Stimulated activated CD8-positive, alpha-beta memory T cell treated with anti-CD3 and anti-CD28 coated beads, Interleukin-7, amount 100 ng/mL, for 48 hours (primary cell): ENCODE data around the gene VKORC1.

Source experiments
- DNase-seq, 2 donors: peaks; one replicate each; pipeline ENCODE4 v3.0.0-alpha.2; 2020; ENCODE audit warnings: low read depth in 1 of 2; ENCODE audit errors: extremely low read depth in 1 of 2

VKORC1 gene

GRCh38 chr16:31067342-31067741, 27.3 kb downstream of the VKORC1 start:
- no peak for DNase-seq

GRCh38 chr16:31064882-31065461, 29.6 kb downstream of the VKORC1 start:
- DNase-seq = no peak

- no peak for DNase-seq
These were observed 30.6 kb downstream of the VKORC1 start for GRCh38 chr16:31063843-31064611.

- no peak for DNase-seq
These were observed 31.1 kb downstream of the VKORC1 start for GRCh38 chr16:31063495-31063842.

GRCh38 chr16:31061813-31062440, 32.7 kb downstream of the VKORC1 start:
- DNase-seq = no peak

- DNase-seq = no peak
These were observed 33.3 kb downstream of the VKORC1 start for GRCh38 chr16:31061126-31061812.

- no peak for DNase-seq
These were observed 39.0 kb downstream of the VKORC1 start for GRCh38 chr16:31055613-31056012.

GRCh38 chr16:31052114-31052513, 42.5 kb downstream of the VKORC1 start:
- no peak for DNase-seq

GRCh38 chr16:31050280-31051030, 44.1 kb downstream of the VKORC1 start:
- no peak for DNase-seq

GRCh38 chr16:31043898-31044481, 50.6 kb downstream of the VKORC1 start:
- no peak for DNase-seq

GRCh38 chr16:31043352-31043751, 51.2 kb downstream of the VKORC1 start:
- DNase-seq = no peak

- DNase-seq = no peak
These were observed 51.7 kb downstream of the VKORC1 start for GRCh38 chr16:31042866-31043265.
